Activated T-helper 1 cell treated with Interleukin-2 at 50 U/mL for 16 hours (primary cell): Measurements from ENCODE around the gene TMEM229A.
"Not testable (repeated sequence)": the region's sequence is repeated elsewhere in the genome, so short reads cannot be mapped to it uniquely, and the experiment has no call there.

Experiments used
- DNase-seq: peaks from one replicate; pipeline ENCODE4 v3.0.0-alpha.2; 2020; ENCODE audit warnings: low read depth

Gene TMEM229A

DNA sequence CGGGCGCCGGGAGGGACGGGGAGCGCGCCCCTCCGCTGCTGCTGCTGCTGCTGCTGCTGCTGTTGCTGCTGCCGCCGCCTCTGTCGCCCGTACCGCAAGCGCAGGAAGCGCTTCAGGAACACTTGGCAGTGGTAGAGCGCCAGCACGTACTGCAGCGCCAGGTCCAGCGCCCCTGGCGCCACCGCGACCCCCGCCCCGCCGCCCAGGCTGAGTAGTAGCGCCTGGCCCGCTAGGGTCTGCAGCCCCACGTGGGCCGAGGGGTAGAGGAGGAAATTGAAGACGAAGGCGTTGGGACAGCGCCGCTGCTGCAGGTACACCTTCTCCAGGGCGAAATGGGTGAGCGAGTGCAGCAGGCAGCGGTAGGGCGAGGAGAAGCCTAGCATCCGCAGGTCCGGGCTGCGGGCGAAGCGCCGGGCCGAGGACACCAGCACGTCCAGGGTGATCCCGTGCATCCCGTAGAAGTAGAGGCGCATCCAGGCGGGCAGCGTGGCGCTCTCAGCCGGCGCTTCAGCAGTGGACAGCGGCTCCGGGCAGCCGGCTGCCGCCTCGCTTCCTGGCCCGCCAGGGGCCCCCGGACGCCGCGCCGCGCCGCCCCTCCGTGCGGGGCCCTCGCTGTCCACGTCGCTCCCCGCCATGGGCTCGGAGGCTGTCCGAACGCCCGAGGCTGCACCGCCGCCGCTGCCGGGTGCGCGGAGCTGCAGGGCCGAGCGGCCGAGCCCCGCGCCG, at the start of gene TMEM229A:
TMEM229A (minus strand) TSS at position 699 of the 726 bp plus-strand sequence; CDS start at position 635, 64 bp downstream.
- DNase-seq, result no peak

DNA sequence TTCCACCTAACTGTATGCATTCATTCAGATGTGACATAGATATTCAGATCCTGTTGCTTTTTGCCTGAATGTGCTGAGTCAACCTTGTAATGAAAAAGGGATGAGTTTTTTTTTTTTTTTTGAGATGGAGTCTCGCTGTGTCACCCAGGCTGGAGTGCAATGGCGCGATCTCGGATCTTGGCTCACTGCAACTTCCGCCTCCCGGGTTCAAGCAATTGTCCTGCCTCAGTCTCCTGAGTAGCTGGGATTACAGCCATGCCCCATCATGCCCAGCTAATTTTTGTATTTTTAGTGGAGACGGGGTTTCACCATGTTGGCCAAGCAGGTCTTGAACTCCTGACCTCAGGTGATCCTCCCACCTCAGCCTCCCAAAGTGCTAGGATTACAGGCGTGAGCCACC, 49.4 kb upstream of the TMEM229A start:
- not testable (repeated sequence) for DNase-seq

DNA sequence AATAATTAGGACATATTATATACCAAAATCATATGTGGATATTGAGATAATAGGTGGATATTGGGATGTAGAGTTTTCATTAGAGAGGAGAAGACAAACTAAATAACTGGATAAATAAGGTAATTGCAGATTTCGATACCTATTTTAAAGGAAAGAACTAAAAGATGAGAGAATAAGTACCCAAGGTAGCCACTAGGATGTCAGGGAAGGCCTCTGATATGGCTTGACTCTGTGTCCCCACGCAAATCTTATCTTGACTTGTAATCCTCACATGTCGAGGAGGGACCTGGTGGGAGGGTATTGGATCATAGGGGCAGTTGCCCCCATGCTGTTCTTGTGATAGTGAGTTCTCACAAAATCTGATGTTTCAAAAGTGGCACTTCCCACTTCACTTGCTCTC, 44.7 kb upstream of the TMEM229A start:
- DNase-seq, result no peak

DNA sequence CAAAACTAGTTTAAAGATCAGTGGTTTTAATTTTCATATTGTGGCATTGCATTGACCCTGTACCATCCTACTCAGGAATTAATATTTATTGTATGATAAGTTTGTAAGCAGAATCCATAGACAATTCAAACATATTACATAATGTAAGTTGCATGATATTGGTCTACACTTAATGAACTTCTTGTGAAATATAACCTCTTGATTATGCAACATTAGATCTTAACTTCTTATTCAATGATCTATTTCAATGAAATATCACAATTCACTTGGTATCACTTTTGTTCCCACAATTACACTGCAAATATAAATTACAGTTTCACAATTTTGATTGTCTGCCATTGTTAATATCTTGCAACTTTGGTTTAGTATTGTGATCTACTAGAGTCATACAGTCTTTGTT, 44.0 kb upstream of the TMEM229A start:
- DNase-seq, result no peak

DNA sequence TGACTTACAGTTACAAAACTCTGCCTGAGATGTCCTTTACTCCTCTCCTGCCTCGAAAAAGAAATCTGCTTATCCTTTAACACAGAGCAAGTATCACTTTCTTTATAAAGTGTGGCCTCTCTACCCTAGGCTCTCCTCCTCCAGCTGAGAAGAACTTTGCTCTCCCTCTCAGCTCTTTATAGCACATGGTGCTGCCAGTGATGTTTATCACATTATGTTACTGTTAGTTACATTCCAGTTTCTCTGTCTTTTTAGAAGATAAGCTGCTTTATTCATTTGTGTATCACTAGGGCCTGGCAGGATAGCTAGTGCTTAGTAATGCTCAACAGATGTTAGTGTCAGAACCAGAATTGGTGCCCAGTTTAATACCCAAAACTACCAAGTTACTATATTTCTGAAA, 41.1 kb upstream of the TMEM229A start:
- DNase-seq, result no peak

DNA sequence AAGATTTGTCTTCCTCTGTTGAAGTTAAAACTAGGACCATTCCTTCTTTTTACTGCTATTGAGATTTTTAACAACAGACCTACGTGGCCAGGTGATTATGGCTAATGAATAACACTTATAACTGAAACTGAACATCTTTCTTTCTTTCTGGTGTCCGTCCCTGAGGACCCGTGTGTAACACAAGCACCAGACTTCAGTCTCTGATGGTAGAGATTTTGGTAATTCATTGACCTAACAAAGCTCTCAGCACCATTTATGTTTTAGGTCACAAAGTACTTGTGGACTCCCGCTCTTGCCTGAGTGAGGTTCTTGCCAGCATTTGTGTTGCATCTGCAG, 40.4 kb upstream of the TMEM229A start:
- no peak for DNase-seq

DNA sequence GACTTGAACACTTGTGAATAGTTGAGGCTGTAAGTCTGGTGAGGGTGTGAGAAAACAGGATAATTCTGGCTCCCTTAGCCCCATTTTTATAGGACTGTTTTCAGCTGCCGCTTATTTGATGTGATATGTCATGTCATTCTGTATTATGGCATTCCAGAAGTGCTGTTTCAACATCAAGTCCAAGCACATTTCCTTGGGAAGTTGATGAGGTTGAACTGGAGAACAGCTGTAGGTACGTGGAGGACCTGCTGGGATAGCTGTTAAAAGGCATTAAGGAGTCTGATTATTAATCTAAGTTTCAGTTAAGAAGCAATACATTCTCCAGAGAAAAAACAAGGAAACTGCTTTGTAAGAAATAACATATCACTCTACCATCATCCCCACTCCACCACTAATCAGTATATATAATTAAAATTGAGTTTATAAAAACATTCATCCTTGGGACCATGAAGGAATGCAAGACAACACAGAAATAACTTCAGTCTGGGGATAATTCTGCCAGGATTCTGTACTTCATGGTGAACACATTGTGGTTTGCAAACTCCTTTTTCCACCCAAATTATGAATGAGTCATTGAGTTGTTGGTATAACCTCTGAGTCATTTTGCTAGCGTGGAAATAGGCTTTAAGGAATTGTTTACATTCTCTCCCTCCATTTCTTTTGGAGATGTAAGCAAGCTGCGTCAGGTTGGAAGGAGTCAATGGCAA, 39.9 kb upstream of the TMEM229A start:
- DNase-seq, result no peak

DNA sequence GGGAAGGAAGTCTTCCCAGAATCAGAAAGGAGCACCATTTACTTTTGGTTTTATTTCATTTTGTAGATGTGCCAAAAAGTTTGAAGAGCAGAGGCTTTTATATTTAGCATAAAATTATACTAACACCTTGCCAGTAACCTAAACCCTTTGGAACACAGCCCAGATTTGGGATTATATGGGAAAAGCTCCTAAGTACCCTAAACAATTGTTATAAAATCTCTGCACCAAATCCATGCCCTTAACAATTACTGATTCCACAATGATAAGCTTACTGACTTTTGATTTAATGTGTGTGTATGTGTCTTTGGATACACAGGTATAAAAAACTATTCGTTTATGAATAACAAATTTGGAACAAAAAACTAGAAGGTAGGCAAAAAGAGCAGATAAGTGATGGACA, 39.0 kb upstream of the TMEM229A start:
- DNase-seq, result no peak

DNA sequence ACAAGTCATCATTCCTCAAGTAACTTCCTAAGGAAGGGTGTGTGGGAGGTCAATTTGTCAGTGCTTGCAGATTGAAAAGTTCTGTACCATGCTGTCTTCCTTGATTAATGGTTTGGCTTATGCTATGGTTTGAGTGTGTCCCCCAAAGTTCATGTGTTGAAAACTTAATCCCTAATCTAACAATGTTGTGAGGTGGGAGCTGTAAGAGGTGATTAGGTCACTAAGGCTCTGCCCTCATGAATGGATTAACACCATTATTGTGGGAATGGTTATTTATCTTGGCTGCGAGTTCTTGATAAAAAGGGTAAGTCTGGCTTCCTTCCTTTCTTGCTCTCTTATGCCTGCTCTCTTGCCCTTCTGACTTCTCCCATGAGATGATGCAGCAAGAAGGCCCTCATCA, 29.3 kb upstream of the TMEM229A start:
- DNase-seq, result no peak

DNA sequence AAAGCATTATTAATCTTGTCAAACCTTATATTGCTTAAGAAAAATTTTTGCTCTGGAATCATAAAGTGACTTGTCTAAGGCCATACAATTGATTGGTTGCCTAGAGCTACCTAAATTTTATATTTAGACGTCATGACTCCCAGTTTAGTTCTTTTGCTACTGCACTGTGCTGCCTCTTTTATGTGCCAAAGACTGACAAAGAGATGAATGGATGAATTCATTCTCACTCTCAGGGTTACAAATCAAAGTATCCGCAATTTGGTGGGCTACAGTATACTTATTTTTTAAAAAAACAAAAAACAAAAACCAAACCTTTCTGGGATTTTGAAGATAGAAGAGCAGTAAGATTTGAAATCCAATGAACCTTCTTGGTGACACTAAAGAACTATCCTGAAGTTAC, 27.7 kb upstream of the TMEM229A start:
- no peak for DNase-seq

DNA sequence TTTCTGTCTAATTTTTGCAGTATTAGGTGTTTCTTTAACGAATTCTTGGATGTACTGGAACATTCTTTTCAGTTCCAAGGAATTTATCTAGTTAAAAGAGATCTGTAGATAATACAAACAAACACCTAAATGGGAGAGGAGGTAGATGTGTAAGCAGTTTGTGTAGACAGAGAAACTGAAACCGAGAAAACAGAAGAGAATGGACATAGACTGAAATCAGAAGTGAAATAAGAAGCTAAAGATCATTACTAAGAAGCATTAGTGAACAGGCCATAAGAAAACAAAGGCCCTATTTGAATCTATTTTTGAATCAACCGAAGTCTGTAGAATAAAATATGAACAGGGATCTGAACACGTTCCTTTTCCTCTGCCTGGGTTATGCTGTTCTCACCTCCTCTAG, 26.5 kb upstream of the TMEM229A start:
- no peak for DNase-seq

DNA sequence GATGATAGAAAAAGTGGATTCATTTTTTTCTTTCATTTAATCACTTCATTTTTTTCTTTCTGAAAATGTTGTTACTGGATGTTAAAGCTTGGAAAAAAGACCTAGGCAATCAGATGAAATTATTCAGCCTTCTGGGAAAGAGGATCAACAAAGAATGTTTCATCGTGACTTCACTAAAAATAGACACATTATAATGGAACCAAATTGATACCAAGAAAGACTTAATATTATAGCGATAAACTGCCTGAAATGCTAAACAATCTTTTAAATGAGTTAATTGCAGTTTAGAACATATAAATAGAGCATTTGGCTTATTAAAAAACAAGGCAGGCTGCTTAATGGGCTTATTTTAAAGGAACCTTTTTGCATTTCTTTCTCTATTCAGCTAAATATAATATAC, 25.6 kb upstream of the TMEM229A start:
- DNase-seq, result no peak

DNA sequence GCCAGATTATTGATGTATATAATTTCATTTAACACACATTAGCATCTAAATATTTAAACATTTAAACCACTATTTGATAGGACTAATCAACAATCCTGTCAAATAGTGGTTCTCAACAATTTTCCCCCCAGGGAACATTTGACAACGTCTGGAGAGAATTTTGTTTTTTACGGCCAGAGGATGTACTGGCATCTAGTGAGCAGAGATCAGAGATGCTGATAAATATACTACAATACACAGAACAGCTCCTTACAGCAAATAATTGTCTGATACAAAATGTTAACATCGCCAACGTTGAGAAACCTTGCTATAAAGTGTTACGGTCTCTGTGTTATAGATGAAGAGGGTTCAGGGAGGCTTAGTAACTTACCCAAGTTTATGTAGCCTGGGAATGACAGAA, 25.0 kb upstream of the TMEM229A start:
- DNase-seq, result no peak

DNA sequence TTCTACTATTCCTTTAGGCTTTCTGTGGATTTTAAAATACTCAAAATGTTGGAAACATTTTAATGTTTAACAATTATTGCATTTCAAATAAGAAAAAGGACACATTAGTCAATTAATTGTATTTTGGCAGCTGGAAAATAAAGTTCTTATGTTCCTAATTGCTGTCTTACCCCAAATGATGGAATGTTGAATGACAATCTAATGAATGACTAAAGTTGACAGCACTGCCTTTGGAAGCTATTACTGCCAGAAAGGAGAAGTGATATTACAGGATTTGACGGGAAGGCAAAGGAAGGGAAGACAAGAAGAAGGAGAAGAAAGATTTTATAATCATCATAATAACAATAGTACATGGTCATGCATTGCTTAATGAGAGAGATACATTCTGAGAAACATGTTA, 23.4 kb upstream of the TMEM229A start:
- no peak for DNase-seq

DNA sequence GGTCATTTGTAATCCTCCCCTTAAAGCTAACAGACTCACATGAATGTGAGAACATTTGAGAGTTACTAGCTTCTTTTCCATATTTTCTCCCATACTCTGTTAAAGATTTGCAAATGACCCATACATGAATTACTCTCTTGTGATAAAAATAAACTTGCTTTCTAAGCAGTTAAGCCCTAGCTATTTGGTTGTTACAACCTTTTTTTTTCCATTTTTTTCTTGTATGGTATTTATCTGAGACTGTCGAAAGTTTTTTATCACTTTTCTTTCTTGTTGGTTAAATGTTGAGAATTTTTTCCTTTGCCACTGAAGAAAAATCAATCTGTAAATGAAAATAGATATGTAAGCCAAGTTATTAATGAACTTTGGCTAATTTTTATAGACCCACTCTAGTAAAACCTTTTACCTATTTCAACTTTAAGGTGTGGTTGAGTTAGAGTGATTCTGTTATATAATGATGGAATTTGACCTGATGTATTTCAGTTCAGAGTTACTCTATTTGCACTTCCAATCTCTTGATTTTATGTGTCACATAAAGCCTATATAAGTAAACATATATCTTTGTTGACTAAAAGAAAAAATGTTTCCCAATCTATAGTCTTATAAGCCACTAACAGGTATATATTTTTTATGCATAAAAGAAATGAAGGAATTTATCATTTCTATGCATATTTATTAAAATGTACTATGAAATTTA, 19.0 kb upstream of the TMEM229A start:
- no peak for DNase-seq

DNA sequence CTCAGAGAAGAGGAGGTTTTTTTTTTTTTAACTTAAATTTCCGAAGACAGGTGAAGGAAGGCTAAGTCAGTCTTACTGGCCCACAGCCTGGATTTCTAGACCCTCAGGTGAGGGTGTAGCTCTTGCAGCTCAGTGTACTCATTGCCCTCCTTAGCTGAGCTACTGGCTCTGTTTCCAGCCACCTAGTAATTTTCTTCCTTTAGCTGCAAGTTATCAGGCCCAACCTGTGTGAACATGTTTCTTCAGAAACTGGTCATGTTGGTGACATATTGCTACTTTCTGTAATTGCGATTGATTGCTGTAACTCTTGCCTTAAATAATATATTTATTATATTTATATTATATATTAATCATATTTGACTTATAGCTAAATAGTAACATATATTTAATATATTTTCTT, 10.0 kb upstream of the TMEM229A start:
- no peak for DNase-seq

DNA sequence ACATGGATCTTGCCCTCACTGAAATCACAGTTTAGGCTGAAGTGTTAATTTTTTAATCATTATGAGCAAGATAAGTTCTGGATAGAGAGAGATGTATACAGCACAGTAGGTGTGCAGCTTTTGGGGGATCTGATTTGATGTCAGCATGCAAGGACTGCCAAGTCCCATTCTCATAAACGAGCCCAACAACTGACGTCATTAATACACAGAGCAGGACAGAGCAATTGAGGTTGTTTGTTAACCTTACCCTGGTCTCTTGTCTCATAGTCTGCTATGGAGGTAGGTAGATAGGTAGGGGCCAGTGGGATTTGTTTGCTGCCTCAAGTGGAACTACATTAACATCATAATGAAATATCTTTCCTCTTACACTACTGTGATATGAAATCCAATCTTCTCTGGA, 8.6 kb upstream of the TMEM229A start:
- no peak for DNase-seq

DNA sequence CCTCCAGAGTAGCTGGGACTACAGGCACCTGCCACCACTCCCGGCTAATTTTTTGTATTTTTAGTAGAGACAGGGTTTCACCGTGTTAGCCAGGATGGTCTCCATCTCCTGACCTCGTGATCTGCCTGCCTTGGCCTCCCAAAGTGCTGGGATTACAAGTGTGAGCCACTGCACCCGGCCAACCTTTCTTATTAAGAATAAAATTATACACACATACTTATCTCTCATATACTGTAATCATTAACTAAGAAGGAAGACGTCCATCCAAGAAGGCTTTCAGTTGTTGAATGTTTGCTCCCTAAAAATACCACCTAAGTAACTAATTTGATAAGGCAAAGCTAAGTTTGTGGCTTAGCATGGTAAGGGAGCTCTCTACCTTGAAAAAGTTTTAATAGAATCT, 5.0 kb upstream of the TMEM229A start:
- DNase-seq, result not testable (repeated sequence)

DNA sequence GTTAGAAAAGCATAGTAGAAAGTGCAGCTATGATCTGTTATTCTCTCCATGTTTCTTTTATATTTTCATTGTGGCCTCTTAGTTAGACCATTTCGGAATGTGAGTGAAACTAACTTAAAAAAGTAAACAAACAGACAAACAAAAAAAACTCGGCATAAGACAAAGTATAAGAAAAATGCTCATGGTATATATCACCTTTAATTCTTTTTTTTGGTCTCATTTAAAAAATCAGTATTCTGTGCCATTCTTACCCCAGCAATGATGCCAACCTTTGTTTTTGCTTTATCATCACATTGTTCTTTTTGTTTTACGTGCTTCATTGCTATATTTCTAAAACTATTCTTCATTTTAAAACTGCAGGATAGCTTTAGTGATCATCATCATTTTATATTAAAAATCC, 2.8 kb upstream of the TMEM229A start:
- DNase-seq, result no peak

DNA sequence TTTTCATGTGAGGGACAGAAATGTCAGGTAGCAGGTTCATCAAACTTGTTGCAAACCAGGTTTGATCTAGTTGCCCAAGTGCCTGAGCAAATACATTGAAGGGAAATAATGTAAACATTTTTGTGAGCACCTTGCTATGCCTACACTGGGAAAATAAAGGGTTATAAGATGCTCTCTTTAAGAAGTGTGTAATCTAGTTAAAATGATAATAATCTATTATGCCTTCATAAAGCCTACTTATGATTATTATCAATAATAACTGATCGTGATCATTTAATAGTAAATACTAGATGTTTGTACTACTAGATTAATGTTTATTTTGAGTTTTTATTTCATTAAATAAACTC, 1.9 kb upstream of the TMEM229A start:
- no peak for DNase-seq

DNA sequence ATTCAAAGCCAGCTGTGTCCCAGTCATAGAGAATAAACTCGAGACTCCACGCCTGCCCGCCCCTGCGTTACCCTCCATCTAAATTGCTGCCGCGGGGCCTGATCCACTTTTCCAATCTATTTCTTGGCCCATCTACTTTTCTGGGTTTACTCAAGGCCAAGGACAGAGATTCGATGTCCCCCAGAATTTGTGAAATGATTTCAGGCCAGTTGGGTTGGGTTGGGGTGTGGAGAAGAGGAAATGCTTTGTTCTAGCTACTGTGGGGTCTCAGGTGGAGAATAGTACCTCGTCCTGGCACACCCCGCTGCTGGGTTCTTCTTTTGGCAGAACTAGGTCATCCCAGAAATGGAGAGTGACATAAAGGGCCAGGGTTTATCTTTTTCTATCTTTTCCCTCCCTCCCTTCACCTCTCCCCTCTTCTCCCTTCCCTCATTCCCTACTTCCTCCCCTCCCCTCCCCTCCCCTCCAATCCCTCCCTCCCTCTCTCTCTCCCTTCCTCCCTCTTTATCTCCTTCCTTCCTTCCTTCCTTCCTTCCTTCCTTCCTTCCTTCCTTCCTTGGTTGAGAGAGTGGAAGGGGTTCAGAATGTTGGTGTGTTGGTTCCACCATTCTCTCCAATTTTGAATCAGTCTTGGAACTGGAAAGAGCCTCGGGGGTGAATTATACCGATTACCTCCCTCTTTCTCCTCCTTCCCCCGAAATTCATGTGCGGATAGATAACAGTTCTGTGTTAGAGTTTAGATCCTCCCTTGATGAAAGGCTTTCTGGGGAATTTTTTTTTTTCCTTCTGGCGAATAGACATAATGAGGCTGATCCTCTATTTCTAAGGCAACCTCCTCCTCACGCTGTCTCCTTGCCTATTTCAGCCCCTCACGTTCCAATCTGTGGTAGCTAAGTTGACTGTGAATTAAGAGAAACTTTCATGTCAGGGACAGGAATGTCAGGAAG, 1.2 kb upstream of the TMEM229A start:
- no peak for DNase-seq

DNA sequence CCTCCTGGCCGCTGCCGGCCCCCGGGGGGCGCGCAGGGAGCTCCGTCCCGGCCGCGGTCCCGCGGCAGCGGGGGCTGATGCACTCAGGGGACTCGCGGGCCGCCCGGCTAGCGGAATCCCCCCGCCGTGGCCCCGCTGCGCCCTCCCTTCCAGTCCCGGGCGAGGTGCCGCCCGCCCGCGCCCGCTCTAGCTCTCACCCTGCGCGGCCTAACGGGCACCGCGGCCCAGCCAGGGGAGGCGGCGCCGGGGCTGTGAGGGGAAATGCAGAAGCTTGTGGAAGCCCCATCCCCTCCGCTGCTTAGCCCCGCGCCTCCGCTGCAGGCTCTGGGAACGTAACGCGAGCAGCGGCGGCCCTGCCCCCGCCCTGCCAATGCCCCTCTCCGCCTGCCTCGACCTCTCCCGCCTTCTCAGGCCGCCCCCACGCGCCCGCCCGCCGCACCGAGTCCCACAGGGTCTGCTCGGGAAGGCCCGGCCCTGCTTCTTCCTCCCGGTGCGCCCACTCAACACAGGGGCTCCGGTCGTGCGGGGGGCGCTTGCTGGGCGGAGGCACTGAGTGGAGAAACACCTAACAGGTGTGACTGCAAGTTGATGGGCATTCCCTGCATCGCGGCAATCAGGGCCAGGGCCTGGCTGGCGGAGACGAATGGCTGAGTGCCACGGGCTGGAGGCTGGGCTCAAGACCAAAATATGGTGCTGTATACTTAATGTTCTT, 384 bp upstream of the TMEM229A start:
- DNase-seq, result no peak
